HepG2 (cell line): ENCODE results near the gene DNAJA3. TPM values are rescaled to one million over a fixed set of nuclear protein-coding genes. Genes with fewer than 3 reads are reported as not detected.

Experiments used
- ARID5B ChIP-seq: IDR thresholded peaks from 2 replicates; pipeline ENCODE4 v1.4.0; 2020; ENCODE audit warnings: mild to moderate bottlenecking, missing genetic modification reagents
- CHCHD3 ChIP-seq: sonication (generic); formaldehyde crosslinking; IDR thresholded peaks from 2 replicates; pipeline ENCODE4 v1.8.0; 2022; ENCODE audit warnings: mild to moderate bottlenecking, missing genetic modification reagents, moderate library complexity
- DNMT1 ChIP-seq: sonication (generic); formaldehyde crosslinking; IDR thresholded peaks from 2 replicates; pipeline ENCODE4 v1.5.1; 2020; ENCODE audit warnings: mild to moderate bottlenecking, missing genetic modification reagents
- EP300 ChIP-seq, 3 experiments: sonication (generic) in 1 of 3; formaldehyde crosslinking in 1 of 3; IDR thresholded peaks; 2 replicates each; pipeline versions ENCODE4 v1.5.1 to v1.6.1; 2011 to 2020; ENCODE audit warnings: low read depth in 2 of 3, low read length in 2 of 3, borderline replicate concordance in 1 of 3, improper control_type of control experiment in 1 of 3, mild to moderate bottlenecking in 1 of 3, missing genetic modification reagents in 1 of 3, moderate library complexity in 1 of 3
- HMG20B ChIP-seq: conservative IDR thresholded peaks from 2 replicates; pipeline ENCODE4 v1.6.1; 2016; ENCODE audit warnings: missing genetic modification reagents, missing compliant biosample characterization
- HNRNPK ChIP-seq: fragments of 200-400 bp; formaldehyde crosslinking; IDR thresholded peaks from 2 replicates; pipeline ENCODE4 v1.6.1; 2018; ENCODE audit warnings: low read length, low read depth, moderate library complexity, mild to moderate bottlenecking; ENCODE audit not compliant: poor library complexity, severe bottlenecking
- KLF12 ChIP-seq: sonication (generic); formaldehyde crosslinking; IDR thresholded peaks from 2 replicates; pipeline ENCODE4 v1.4.0; 2020; ENCODE audit warnings: missing genetic modification reagents, borderline replicate concordance
- SCMH1 ChIP-seq: sonication (generic); formaldehyde crosslinking; IDR thresholded peaks from 2 replicates; pipeline ENCODE4 v1.9.0; 2021; ENCODE audit warnings: missing genetic modification reagents, mild to moderate bottlenecking, borderline replicate concordance
- SMARCE1 ChIP-seq: fragments of 450-650 bp; IDR thresholded peaks from 2 replicates; pipeline ENCODE4 v1.6.1; 2017; ENCODE audit warnings: borderline replicate concordance
- STAT5B ChIP-seq: sonication (generic); formaldehyde crosslinking; IDR thresholded peaks from 2 replicates; pipeline ENCODE4 v1.4.0; 2020; ENCODE audit warnings: missing genetic modification reagents
- TBX3 ChIP-seq: fragments of 450-650 bp; IDR thresholded peaks from 2 replicates; pipeline ENCODE4 v1.6.1; 2017; ENCODE audit warnings: antibody characterized with exemption, mild to moderate bottlenecking, inconsistent platforms, borderline replicate concordance
- THRA ChIP-seq: sonication (generic); formaldehyde crosslinking; IDR thresholded peaks from 2 replicates; pipeline ENCODE4 v1.4.0; 2020; ENCODE audit warnings: missing genetic modification reagents, borderline replicate concordance
- TRIM22 ChIP-seq: fragments of 450-650 bp; IDR thresholded peaks from 2 replicates; pipeline ENCODE4 v1.6.1; 2017
- ZFP90 ChIP-seq: sonication (generic); formaldehyde crosslinking; IDR thresholded peaks from 2 replicates; pipeline ENCODE4 v1.8.0; 2022; ENCODE audit warnings: missing genetic modification reagents, mild to moderate bottlenecking, inconsistent platforms, borderline replicate concordance
- ZNF24 ChIP-seq: fragments of 450-650 bp; IDR thresholded peaks from 2 replicates; pipeline ENCODE4 v1.6.1; 2017; ENCODE audit warnings: antibody characterized with exemption, mild to moderate bottlenecking
- ZNF7 ChIP-seq: IDR thresholded peaks from 2 replicates; pipeline ENCODE4 v1.6.1; 2016; ENCODE audit warnings: missing biosample characterization, missing genetic modification reagents
- ZNF747 ChIP-seq: sonication (generic); formaldehyde crosslinking; IDR thresholded peaks from 2 replicates; pipeline ENCODE4 v1.8.1; 2023; ENCODE audit warnings: missing genetic modification reagents, mild to moderate bottlenecking, borderline replicate concordance
- polyA plus RNA-seq, 8 experiments: library from polyadenylated mRNA; depleted of rRNA in 3 of 8; stranded (reverse) in 7 of 8; unstranded in 1 of 8; fragments of >200 nt; fragmentation: Illumina TruSeq in 4 of 8; extraction: Trizol in 4 of 8; gene quantifications; 2 replicates each; pipeline versions ENCODE4 v1.2.1 to v1.2.3, GENCODE V29; 2011 to 2016; ENCODE audit warnings: low read depth in 4 of 8, missing spikeins in 1 of 8, mixed read lengths in 1 of 8; ENCODE audit not compliant: insufficient read depth in 1 of 8
- total RNA-seq, 5 experiments: library from RNA; depleted of rRNA; stranded (reverse); fragments of >200 nt; fragmentation: Illumina TruSeq; extraction: Trizol; gene quantifications; 2 replicates each; pipeline ENCODE4 v1.2.3, GENCODE V29; 2016; ENCODE audit warnings: low read depth in 1 of 5
- TF ChIP-seq, protein P1 (sequence below): sonication (generic); formaldehyde crosslinking; IDR thresholded peaks from 2 replicates; pipeline ENCODE4 v1.8.1; 2023; ENCODE audit warnings: mild to moderate bottlenecking, missing genetic modification reagents, borderline replicate concordance

DNAJA3 gene
- total and polyA plus RNA-seq, 2 of the 13 experiments (the other 11 are each of a cell fraction or from before 2014, with no cell fraction given) = 77.0 to 83.3 TPM

DNA sequence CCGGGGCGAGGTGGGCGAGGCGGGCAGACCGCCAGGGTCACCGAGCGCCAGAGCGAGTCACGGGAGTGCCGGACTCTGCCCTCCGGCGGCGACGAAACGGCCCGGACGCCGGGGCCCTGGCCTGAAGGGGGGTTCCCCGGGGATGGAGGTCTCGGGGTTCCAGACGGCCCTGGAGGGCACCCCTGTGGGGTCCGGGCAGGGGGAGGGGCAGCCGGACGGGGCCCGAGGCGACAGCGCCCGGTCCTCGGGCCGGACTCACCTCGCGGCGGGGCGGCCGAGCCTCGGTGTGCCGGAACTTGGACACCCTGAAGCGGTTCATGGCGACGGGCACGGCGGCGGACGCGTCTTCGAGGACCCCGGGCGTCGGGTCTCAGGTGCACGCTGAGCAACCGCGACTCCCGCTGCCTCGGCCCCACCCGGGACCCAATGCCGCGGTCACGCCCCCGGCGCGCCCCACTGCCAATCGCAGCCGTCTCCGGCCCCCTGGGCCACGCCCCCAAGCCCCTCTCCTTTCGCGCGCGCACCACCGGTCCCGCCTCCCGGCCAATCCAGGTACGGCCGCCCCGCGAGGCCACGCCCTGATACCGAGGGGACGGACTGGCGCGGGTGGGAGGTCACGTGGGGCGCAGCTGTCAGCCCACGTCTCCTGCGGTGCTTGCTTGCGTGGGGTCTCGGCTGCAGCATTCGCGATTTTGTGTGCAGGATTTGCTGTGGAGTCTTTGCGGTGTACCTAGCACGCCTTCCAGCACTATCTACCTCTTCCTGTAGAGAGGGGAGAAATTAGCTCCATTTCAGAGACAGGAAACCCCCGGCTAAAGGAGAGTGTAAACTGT is 9.3 kb upstream of the DNAJA3 start, which contains the start of gene CORO7 (continued):
- 0 out of 2 replicates have a peak, but pooled peaks have one; percentile 21 for TF ChIP-seq CHCHD3
- no peak for TF ChIP-seq SCMH1 (CRISPR knock-in tag)
- no peak for TF ChIP-seq HMG20B (CRISPR knock-in tag)
- TF ChIP-seq ZFP90 (CRISPR knock-in tag) = 0 out of 2 replicates have a peak, but pooled peaks have one; percentile 29
- 0 out of 2 replicates have a peak, but pooled peaks have one; percentile 24 for TF ChIP-seq ARID5B (CRISPR knock-in tag)
- TF ChIP-seq THRA (CRISPR knock-in tag) = no peak
- TF ChIP-seq KLF12 = no peak
- TF ChIP-seq, protein P1, sequence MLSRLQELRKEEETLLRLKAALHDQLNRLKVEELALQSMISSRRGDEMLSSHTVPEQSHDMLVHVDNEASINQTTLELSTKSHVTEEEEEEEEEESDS (CRISPR knock-in tag) = no peak
- no peak for TF ChIP-seq TBX3
- TF ChIP-seq HNRNPK = no peak
- no peak for TF ChIP-seq ZNF747 (CRISPR knock-in tag)
- no peak for TF ChIP-seq SMARCE1
- TF ChIP-seq ZNF24 = no peak
- no peak for TF ChIP-seq STAT5B (CRISPR knock-in tag)
- no peak for TF ChIP-seq EP300 (IDR thresholded peaks at IDR 0.05; ENCODE audit: low read depth in 2 of 2, low read length in 2 of 2)
- no peak for TF ChIP-seq EP300 (CRISPR knock-in tag; IDR thresholded peaks at IDR 0.05; ENCODE audit: borderline replicate concordance)
- no peak for TF ChIP-seq TRIM22
- no peak for TF ChIP-seq ZNF7 (CRISPR knock-in tag)
- no peak for TF ChIP-seq DNMT1 (CRISPR knock-in tag)
